PFSK-1 (cell line): ENCODE data around the gene ROBO1.

ENCODE experiments used
- FOXP2 ChIP-seq: optimal IDR thresholded peaks from 2 replicates; pipeline ENCODE3; 2011; ENCODE audit warnings: borderline replicate concordance, control low read depth, inconsistent platforms; ENCODE audit not compliant: insufficient read depth; ENCODE audit errors: extremely low read length, extremely low read depth
- POLR2AphosphoS5 ChIP-seq: IDR thresholded peaks from 2 replicates; pipeline ENCODE4 v1.6.1; 2012; ENCODE audit warnings: low read depth, mild to moderate bottlenecking, control low read depth, low read length, moderate library complexity
- REST ChIP-seq, 2 experiments: IDR thresholded peaks; 2 replicates each; pipeline versions ENCODE4 v1.6.1 to v1.8.0; 2011 to 2012; ENCODE audit warnings: low read depth in 2 of 2, low read length in 2 of 2, control low read depth in 1 of 2, inconsistent platforms in 1 of 2, mild to moderate bottlenecking in 1 of 2, moderate library complexity in 1 of 2; ENCODE audit not compliant: insufficient read depth in 1 of 2
- SIN3A ChIP-seq: IDR thresholded peaks from 2 replicates; pipeline ENCODE4 v1.6.1; 2012; ENCODE audit warnings: mild to moderate bottlenecking, low read length, moderate library complexity, borderline replicate concordance; ENCODE audit not compliant: insufficient read depth
- TAF1 ChIP-seq: IDR thresholded peaks from 2 replicates; pipeline ENCODE4 v1.6.1; 2012; ENCODE audit warnings: low read length, control low read depth, borderline replicate concordance; ENCODE audit not compliant: insufficient read depth

The ROBO1 gene

GRCh38 chr3:79159736-79160135 is 608.1 kb downstream of the ROBO1 start:
- TF ChIP-seq FOXP2 (no peak), REST (IDR thresholded peaks at IDR 0.05; ENCODE audit: insufficient read depth in 1 of 2, low read depth in 2 of 2, low read length in 2 of 2) (no peak), SIN3A (no peak), TAF1 (no peak), POLR2AphosphoS5 (no peak)

GRCh38 chr3:79157191-79157590 is 610.6 kb downstream of the ROBO1 start:
- TF ChIP-seq SIN3A (no peak), POLR2AphosphoS5 (no peak), FOXP2 (no peak), REST (IDR thresholded peaks at IDR 0.05; ENCODE audit: insufficient read depth in 1 of 2, low read depth in 2 of 2, low read length in 2 of 2) (no peak), TAF1 (no peak)

GRCh38 chr3:79154865-79155264 is 612.9 kb downstream of the ROBO1 start:
- TF ChIP-seq POLR2AphosphoS5 (no peak), REST (IDR thresholded peaks at IDR 0.05; ENCODE audit: insufficient read depth in 1 of 2, low read depth in 2 of 2, low read length in 2 of 2) (no peak), FOXP2 (no peak), SIN3A (no peak), TAF1 (no peak)

- TF ChIP-seq REST (IDR thresholded peaks at IDR 0.05; ENCODE audit: insufficient read depth in 1 of 2, low read depth in 2 of 2, low read length in 2 of 2), result no peak
Observed at GRCh38 chr3:79148786-79149185, 619.0 kb downstream of the ROBO1 start.

- TF ChIP-seq TAF1 (no peak), POLR2AphosphoS5 (no peak), REST (IDR thresholded peaks at IDR 0.05; ENCODE audit: insufficient read depth in 1 of 2, low read depth in 2 of 2, low read length in 2 of 2) (no peak), SIN3A (no peak), FOXP2 (no peak)
Observed at GRCh38 chr3:79146024-79146423, 621.8 kb downstream of the ROBO1 start.
